HL-60 (cell line): ENCODE data around the gene CEP170.
"Not testable (repeated sequence)": the region's sequence is repeated elsewhere in the genome, so short reads cannot be mapped to it uniquely, and the experiment has no call there.

ENCODE experiments used
- GABPA ChIP-seq: IDR thresholded peaks from 2 replicates; pipeline ENCODE4 v1.6.1; 2012; ENCODE audit warnings: low read depth
- REST ChIP-seq: IDR thresholded peaks from 2 replicates; pipeline ENCODE4 v1.6.1; 2012; ENCODE audit warnings: low read depth; ENCODE audit not compliant: insufficient replicate concordance
- TF ChIP-seq, protein P1 (sequence below): IDR thresholded peaks from one replicate; pipeline ENCODE4 v1.5.1; 2011; ENCODE audit warnings: low read length, control low read depth, inconsistent platforms; ENCODE audit not compliant: insufficient read depth

DNA sequence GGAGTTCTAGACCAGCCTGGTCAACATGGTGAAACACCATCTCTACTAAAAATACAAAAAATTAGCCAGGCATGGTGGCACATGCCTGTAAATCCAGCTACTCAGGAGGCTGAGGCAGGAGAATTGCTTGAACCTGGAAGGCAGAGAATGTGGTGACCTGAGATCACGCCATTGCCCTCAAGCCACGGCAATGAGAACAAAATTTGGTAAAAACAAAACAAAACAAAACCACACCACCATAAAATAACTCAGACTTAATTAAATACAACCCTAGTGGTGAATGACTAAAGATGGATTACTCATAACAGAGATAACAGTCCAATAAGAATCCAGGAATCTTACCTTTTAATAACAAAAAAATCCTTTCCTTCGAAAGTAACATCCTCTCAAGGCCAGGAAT, 167.7 kb downstream of the CEP170 start:
- TF ChIP-seq, protein P1, sequence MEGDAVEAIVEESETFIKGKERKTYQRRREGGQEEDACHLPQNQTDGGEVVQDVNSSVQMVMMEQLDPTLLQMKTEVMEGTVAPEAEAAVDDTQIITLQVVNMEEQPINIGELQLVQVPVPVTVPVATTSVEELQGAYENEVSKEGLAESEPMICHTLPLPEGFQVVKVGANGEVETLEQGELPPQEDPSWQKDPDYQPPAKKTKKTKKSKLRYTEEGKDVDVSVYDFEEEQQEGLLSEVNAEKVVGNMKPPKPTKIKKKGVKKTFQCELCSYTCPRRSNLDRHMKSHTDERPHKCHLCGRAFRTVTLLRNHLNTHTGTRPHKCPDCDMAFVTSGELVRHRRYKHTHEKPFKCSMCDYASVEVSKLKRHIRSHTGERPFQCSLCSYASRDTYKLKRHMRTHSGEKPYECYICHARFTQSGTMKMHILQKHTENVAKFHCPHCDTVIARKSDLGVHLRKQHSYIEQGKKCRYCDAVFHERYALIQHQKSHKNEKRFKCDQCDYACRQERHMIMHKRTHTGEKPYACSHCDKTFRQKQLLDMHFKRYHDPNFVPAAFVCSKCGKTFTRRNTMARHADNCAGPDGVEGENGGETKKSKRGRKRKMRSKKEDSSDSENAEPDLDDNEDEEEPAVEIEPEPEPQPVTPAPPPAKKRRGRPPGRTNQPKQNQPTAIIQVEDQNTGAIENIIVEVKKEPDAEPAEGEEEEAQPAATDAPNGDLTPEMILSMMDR, result not testable (repeated sequence)
- not testable (repeated sequence) for TF ChIP-seq GABPA, REST
